ENCODE data around the gene HBP1. TPM values are rescaled to one million over a fixed set of nuclear protein-coding genes. Genes with fewer than 3 reads are reported as not detected.

Gene HBP1
- total RNA-seq, 1 donor from 2014 or later = 51.7 TPM

- no peaks in the 10 kb centered on the region for H3K36me3 ChIP-seq (ENCODE audit: control insufficient read depth, insufficient read depth, low read length)
- peak; percentile 72 for DNase-seq (ENCODE audit: low read depth)
- peak; percentile 35 for TF ChIP-seq CTCF (IDR thresholded peaks at IDR 0.05; ENCODE audit: insufficient read depth, low read length, poor library complexity, severe bottlenecking)
- H3K4me3 ChIP-seq (ENCODE audit: low read depth, low read length) = peak overlapping the region; percentile 55
- no peaks in the 10 kb centered on the region for H3K27me3 ChIP-seq (ENCODE audit: control insufficient read depth, insufficient read depth, low read length)
Measured at GRCh38 chr7:107167483-107168232, 1.1 kb upstream of the HBP1 start.

GRCh38 chr7:107169120-107170050 lies 582 bp downstream of the HBP1 start:
- Histone ChIP-seq H3K36me3 (ENCODE audit: control insufficient read depth, insufficient read depth, low read length) (no peaks in the 10 kb centered on the region), H3K4me3 (ENCODE audit: low read depth, low read length) (peak overlapping the region; percentile 97), H3K27me3 (ENCODE audit: control insufficient read depth, insufficient read depth, low read length) (no peaks in the 10 kb centered on the region)
- TF ChIP-seq CTCF (IDR thresholded peaks at IDR 0.05; ENCODE audit: insufficient read depth, low read length, poor library complexity, severe bottlenecking) = no peak
- DNase-seq (ENCODE audit: low read depth) = peak; percentile 81

GRCh38 chr7:107170051-107170915 lies 1.5 kb downstream of the HBP1 start:
- H3K4me3 ChIP-seq (ENCODE audit: low read depth, low read length) = peak overlapping the region; percentile 97
- TF ChIP-seq CTCF (IDR thresholded peaks at IDR 0.05; ENCODE audit: insufficient read depth, low read length, poor library complexity, severe bottlenecking) = no peak
- DNase-seq (ENCODE audit: low read depth) = no peak
- no peaks in the 10 kb centered on the region for H3K27me3 ChIP-seq (ENCODE audit: control insufficient read depth, insufficient read depth, low read length)
- no peaks in the 10 kb centered on the region for H3K36me3 ChIP-seq (ENCODE audit: control insufficient read depth, insufficient read depth, low read length)

- H3K27me3 ChIP-seq (ENCODE audit: control insufficient read depth, insufficient read depth, low read length) = no peaks in the 10 kb centered on the region
- no peak for DNase-seq (ENCODE audit: low read depth)
- no peaks in the 10 kb centered on the region for H3K36me3 ChIP-seq (ENCODE audit: control insufficient read depth, insufficient read depth, low read length)
- no peak for TF ChIP-seq CTCF (IDR thresholded peaks at IDR 0.05; ENCODE audit: insufficient read depth, low read length, poor library complexity, severe bottlenecking)
- H3K4me3 ChIP-seq (ENCODE audit: low read depth, low read length) = no peak overlapping the region
Measured at GRCh38 chr7:107171496-107171895, 2.7 kb downstream of the HBP1 start.

GRCh38 chr7:107172276-107173032 lies 3.7 kb downstream of the HBP1 start:
- Histone ChIP-seq H3K36me3 (ENCODE audit: control insufficient read depth, insufficient read depth, low read length) (no peaks in the 10 kb centered on the region), H3K4me3 (ENCODE audit: low read depth, low read length) (no peak overlapping the region), H3K27me3 (ENCODE audit: control insufficient read depth, insufficient read depth, low read length) (no peaks in the 10 kb centered on the region)
- DNase-seq (ENCODE audit: low read depth) = no peak
- TF ChIP-seq CTCF (IDR thresholded peaks at IDR 0.05; ENCODE audit: insufficient read depth, low read length, poor library complexity, severe bottlenecking) = no peak

All from kidney epithelial cell (primary cell).